A673 (cell line): ENCODE results near the gene BTBD8. TPM values are rescaled to one million over a fixed set of nuclear protein-coding genes. Genes with fewer than 3 reads are reported as not detected.

Source experiments
- BruUV-seq: library from RNA; stranded (reverse); fragments of 400-500 nt; replicated peaks from 2 replicates; lab custom pipeline; 2021; lab: Mats Ljungman, UMichigan
- CTCF ChIA-PET: fragments of 300-600 bp; sonication (Branson Sonifier 250); formaldehyde crosslinking; loops from one replicate; lab custom pipeline; 2022; ENCODE audit warnings: antibody characterized with exemption; lab: Charles Lee
- POLR2A ChIA-PET: fragments of 300-600 bp; sonication (Branson Sonifier 250); formaldehyde crosslinking; loops from one replicate; lab custom pipeline; 2022; ENCODE audit warnings: antibody characterized with exemption; ENCODE audit not compliant: low non-redundant PET; lab: Charles Lee
- DNase-seq: peaks from one replicate; pipeline ENCODE4 v3.0.0-alpha.2; 2015; ENCODE audit warnings: low spot score
- H3K27ac ChIP-seq: fragments of 200-600 bp; sonication (generic); 2 replicates; pipeline ENCODE4 v1.5.1; 2016; ENCODE audit warnings: mixed run types, low read depth, mild to moderate bottlenecking, mixed read lengths, antibody characterized with exemption, low read length; ENCODE audit not compliant: poor library complexity, severe bottlenecking
- H3K27me3 ChIP-seq: fragments of 200-600 bp; sonication (generic); replicated peaks from 2 replicates; pipeline ENCODE4 v1.6.1; 2017; ENCODE audit warnings: mixed run types, low read depth, mild to moderate bottlenecking, mixed read lengths, antibody characterized with exemption, low read length; ENCODE audit not compliant: insufficient read depth, poor library complexity
- H3K36me3 ChIP-seq: fragments of 200-600 bp; sonication (generic); 2 replicates; pipeline ENCODE4 v1.6.1; 2016; ENCODE audit warnings: mixed run types, mild to moderate bottlenecking, mixed read lengths, antibody characterized with exemption, low read length; ENCODE audit not compliant: insufficient read depth, poor library complexity, severe bottlenecking
- H3K4me1 ChIP-seq: fragments of 200-600 bp; sonication (generic); 2 replicates; pipeline ENCODE4 v1.6.1; 2017; ENCODE audit warnings: mixed run types, mild to moderate bottlenecking, mixed read lengths, antibody characterized with exemption, low read length; ENCODE audit not compliant: insufficient read depth, poor library complexity, severe bottlenecking
- H3K4me3 ChIP-seq: fragments of 200-600 bp; sonication (generic); 2 replicates; pipeline ENCODE4 v1.5.1; 2016; ENCODE audit warnings: low read depth, mixed run types, mild to moderate bottlenecking, mixed read lengths, low read length; ENCODE audit not compliant: poor library complexity, severe bottlenecking
- H3K9me3 ChIP-seq: fragments of 200-600 bp; sonication (generic); 2 replicates; pipeline ENCODE4 v1.6.1; 2016; ENCODE audit warnings: mixed run types, low read depth, mild to moderate bottlenecking, mixed read lengths, antibody characterized with exemption, low read length; ENCODE audit not compliant: poor library complexity, severe bottlenecking
- CTCF ChIP-seq: fragments of 300-800, 200-600 bp; sonication (generic); conservative IDR thresholded peaks from 2 replicates; pipeline ENCODE4 v1.5.1; 2017; ENCODE audit warnings: low read depth, mild to moderate bottlenecking, antibody characterized with exemption, low read length, moderate library complexity, mixed read lengths
- EZH2 ChIP-seq: fragments of 200-600 bp; sonication (generic); IDR thresholded peaks from 2 replicates; pipeline ENCODE4 v1.6.1; 2017; ENCODE audit warnings: borderline replicate concordance, low read depth, mild to moderate bottlenecking, mixed read lengths, antibody characterized with exemption, low read length; ENCODE audit not compliant: poor library complexity, severe bottlenecking
- intact Hi-C: fragments of 100-400 bp; cut with micrococcal nuclease; formaldehyde crosslinking; loops from one replicate; pipeline ENCODE4 v1.10.0; 2022; ENCODE audit not compliant: unreplicated experiment
- total RNA-seq: library from RNA; stranded (reverse); gene quantifications from 2 replicates; pipeline ENCODE4 v1.2.3, GENCODE V29; 2021

Gene BTBD8
- total RNA-seq, 1 experiment from 2014 or later: 1.4 TPM

GRCh38 chr1:92087542-92087941 lies 7.4 kb downstream of the BTBD8 start:
- H3K4me1 ChIP-seq: peaks cover 16% of the 10 kb centered on the region
- no peaks in the 10 kb centered on the region for H3K36me3 ChIP-seq
- peaks cover 20% of the 10 kb centered on the region for H3K9me3 ChIP-seq
- CTCF ChIA-PET: no interaction called here
- intact Hi-C loops: no loop called here
- no peak for TF ChIP-seq EZH2
- TF ChIP-seq CTCF: no peak
- DNase-seq: peak; percentile 95
- POLR2A ChIA-PET: no interaction called here
- no peak overlapping the region for H3K27ac ChIP-seq
- no peak overlapping the region for H3K4me3 ChIP-seq
- BruUV-seq: no TSS peak
- H3K27me3 ChIP-seq: no peaks in the 10 kb centered on the region

DNA sequence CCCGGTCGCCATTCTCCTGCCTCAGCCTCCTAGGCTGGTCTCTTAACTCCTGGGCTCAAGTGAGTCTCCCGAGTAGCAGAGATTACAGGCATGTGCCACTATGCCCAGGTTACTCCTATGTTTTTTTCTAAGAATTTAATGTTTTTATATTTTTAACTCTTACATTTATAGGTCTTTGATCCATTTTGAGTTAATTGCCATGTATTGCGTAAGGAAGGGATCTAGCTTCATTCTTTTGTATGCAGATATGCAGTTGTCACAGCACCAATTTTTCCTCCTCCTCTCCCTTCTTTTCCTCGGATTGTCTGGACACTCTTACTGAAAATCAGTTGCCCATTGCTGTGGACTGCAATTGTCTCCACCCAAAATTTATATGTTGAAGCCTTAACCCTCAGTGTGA lies 11.5 kb downstream of the BTBD8 start:
- CTCF ChIA-PET: no interaction called here
- intact Hi-C loops: no loop called here
- TF ChIP-seq EZH2: no peak
- TF ChIP-seq CTCF: no peak
- no peak for DNase-seq
- H3K4me3 ChIP-seq: no peak overlapping the region
- POLR2A ChIA-PET: no interaction called here
- peaks cover 16% of the 10 kb centered on the region for H3K4me1 ChIP-seq
- no peaks in the 10 kb centered on the region for H3K27me3 ChIP-seq
- no peak overlapping the region for H3K27ac ChIP-seq
- H3K36me3 ChIP-seq: no peaks in the 10 kb centered on the region
- no TSS peak for BruUV-seq
- peaks cover 4% of the 10 kb centered on the region for H3K9me3 ChIP-seq

DNA sequence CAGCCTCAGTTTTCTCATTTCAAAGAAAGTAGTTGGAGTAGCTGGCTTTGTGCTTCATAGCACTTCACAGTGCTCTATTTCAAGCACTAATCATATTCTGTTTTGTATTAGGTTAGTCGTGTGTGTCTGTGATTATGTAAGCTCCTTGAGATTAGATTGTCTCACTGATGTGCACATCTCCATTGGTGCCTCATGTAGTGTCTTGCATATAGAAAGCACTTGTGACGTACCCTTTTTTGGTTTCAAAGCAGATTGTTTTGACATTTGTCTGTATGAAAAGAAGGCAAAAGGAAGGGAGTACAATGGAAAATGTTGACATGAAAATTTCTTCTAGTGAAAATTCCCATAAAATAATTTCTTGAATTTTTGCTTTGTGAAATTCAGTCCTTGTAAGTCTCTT lies 13.9 kb downstream of the BTBD8 start:
- H3K27me3 ChIP-seq: no peaks in the 10 kb centered on the region
- no TSS peak for BruUV-seq
- no peak overlapping the region for H3K4me3 ChIP-seq
- ChIA-PET CTCF (no interaction called here), POLR2A (no interaction called here)
- H3K27ac ChIP-seq: no peak overlapping the region
- intact Hi-C loops: no loop called here
- no peak for TF ChIP-seq EZH2
- TF ChIP-seq CTCF: no peak
- no peaks in the 10 kb centered on the region for H3K9me3 ChIP-seq
- DNase-seq: no peak
- H3K4me1 ChIP-seq: no peaks in the 10 kb centered on the region
- no peaks in the 10 kb centered on the region for H3K36me3 ChIP-seq
